Tibial nerve (tissue), 4 donors: ENCODE results near the gene PLEKHM1. TPM values are rescaled to one million over a fixed set of nuclear protein-coding genes. Genes with fewer than 3 reads are reported as not detected.
A peak's percentile ranks its signal among the peaks of the same experiment; 100 is the strongest.

Experiments
- DNase-seq, 2 donors: peaks; one replicate each; pipeline ENCODE4 v3.0.0-alpha.2; 2019; ENCODE audit warnings: low spot score in 2 of 2
- H3K27ac ChIP-seq, 4 donors: fragments of 200-600 bp; sonication (generic) in 3 of 4; one replicate each; pipeline ENCODE4 v1.5.1; 2017 to 2019; ENCODE audit warnings: mild to moderate bottlenecking in 1 of 4
- H3K27me3 ChIP-seq, 2 donors: fragments of 200-600 bp; sonication (generic) in 1 of 2; one replicate each; pipeline versions ENCODE4 v1.5.1 to v1.6.0; 2017 to 2019
- H3K36me3 ChIP-seq, 3 donors: fragments of 200-600 bp; sonication (generic); one replicate each; pipeline ENCODE4 v1.5.1; 2018 to 2019
- H3K4me1 ChIP-seq, 4 donors: fragments of 200-600 bp; sonication (generic) in 3 of 4; one replicate each; pipeline ENCODE4 v1.5.1; 2017 to 2019
- H3K4me3 ChIP-seq, 4 donors: fragments of 200-600 bp; sonication (generic) in 3 of 4; one replicate each; pipeline ENCODE4 v1.5.1; 2017 to 2019; ENCODE audit warnings: mild to moderate bottlenecking in 1 of 4, moderate library complexity in 1 of 4
- H3K9me3 ChIP-seq, 4 donors: fragments of 200-600 bp; sonication (generic) in 3 of 4; one replicate each; pipeline ENCODE4 v1.5.1; 2017 to 2019
- CTCF ChIP-seq, 5 experiments: fragments of 200-600 bp in 3 of 5; fragments of 450-650 bp in 2 of 5; sonication (generic) in 3 of 5; IDR thresholded peaks; one replicate each; pipeline ENCODE4 v1.5.1; 2016 to 2019; ENCODE audit warnings: antibody characterized with exemption in 5 of 5, mild to moderate bottlenecking in 3 of 5, moderate library complexity in 2 of 5
- EP300 ChIP-seq, 2 donors: sonication (generic); formaldehyde crosslinking; IDR thresholded peaks; one replicate each; pipeline ENCODE4 v1.6.1; 2017; ENCODE audit warnings: antibody characterized with exemption in 2 of 2, mild to moderate bottlenecking in 1 of 2
- POLR2A ChIP-seq, 2 donors: fragments of 450-650 bp; IDR thresholded peaks; one replicate each; pipeline ENCODE4 v1.6.1; 2017; ENCODE audit warnings: antibody characterized with exemption in 2 of 2, mild to moderate bottlenecking in 2 of 2, moderate library complexity in 2 of 2
- WGBS, 2 donors: methylation state at CpG; one replicate each; pipeline ENCODE4 v1.1.5; 2018; 5-methylcytosine and 5-hydroxymethylcytosine counted together
- total RNA-seq, 4 donors: library from RNA; depleted of rRNA; stranded (reverse); fragments of >200 nt; gene quantifications; one replicate each; pipeline ENCODE4 v1.1.0, GENCODE V29; 2016

PLEKHM1 gene
- total RNA-seq, 4 donors from 2014 or later: 36.7 to 75.7 (median 67.3) TPM

DNA sequence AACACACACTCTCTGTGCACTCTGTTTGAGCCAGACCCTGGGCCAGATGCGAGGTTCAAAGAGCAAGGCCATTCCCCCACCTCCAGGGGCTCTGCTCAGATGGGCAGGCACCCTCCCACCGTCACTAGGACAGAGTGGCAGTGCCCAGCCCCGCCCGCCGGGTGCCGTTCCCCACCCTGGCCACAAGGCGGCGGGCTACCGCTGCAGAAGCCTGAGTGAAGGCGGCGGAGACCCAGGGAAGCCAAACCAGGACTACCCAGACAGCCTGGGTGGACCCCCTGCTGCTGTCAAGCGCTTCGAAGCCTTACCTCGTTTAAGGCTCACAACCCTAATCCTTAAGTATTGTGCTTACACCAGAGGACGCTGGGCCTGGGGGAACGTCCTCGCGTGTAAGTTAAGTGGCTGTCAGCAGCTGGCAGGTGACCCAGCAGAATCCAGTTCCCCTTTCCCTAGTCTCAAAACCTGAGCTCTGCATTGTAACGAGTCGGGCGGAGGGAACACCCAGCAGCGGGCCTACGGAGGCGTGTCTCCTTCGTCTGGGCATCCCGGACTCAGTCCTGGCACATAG is 62.4 kb downstream of the PLEKHM1 start:
- H3K27me3 ChIP-seq: peaks cover 0 to 47% of the 10 kb centered on the region in 2 donors
- no peak overlapping the region for H3K4me3 ChIP-seq
- no peaks in the 10 kb centered on the region for H3K9me3 ChIP-seq
- peak; percentile 49 to 55 for DNase-seq
- 7 to 11% methylated on average over 14 to 18 of the region's 26 CpGs for WGBS, 2 donors
- H3K27ac ChIP-seq: peak overlapping the region in 1 of 4 donors; percentile 11
- H3K36me3 ChIP-seq: no peaks in the 10 kb centered on the region
- no peak for TF ChIP-seq POLR2A (IDR thresholded peaks at IDR 0.05)
- peak; percentile 95 to 100 (median 98) for TF ChIP-seq CTCF (IDR thresholded peaks at IDR 0.05)
- peak in 1 of 2 donors; percentile 33 for TF ChIP-seq EP300 (IDR thresholded peaks at IDR 0.05)
- peaks cover 0 to 54% (median 27%) of the 10 kb centered on the region in 4 donors for H3K4me1 ChIP-seq

GRCh38 chr17:45427181-45427835 is 63.2 kb downstream of the PLEKHM1 start:
- Histone ChIP-seq H3K27me3 (peaks cover 0 to 38% of the 10 kb centered on the region in 2 donors), H3K9me3 (no peaks in the 10 kb centered on the region), H3K27ac (no peak overlapping the region), H3K4me1 (peaks cover 0 to 45% (median 21%) of the 10 kb centered on the region in 4 donors), H3K36me3 (no peaks in the 10 kb centered on the region), H3K4me3 (no peak overlapping the region)
- TF ChIP-seq EP300 (IDR thresholded peaks at IDR 0.05): no peak
- TF ChIP-seq POLR2A (IDR thresholded peaks at IDR 0.05): no peak
- no peak for TF ChIP-seq CTCF (IDR thresholded peaks at IDR 0.05)
- DNase-seq: no peak
- 74 to 84% methylated on average over 11 of the region's 11 CpGs for WGBS, 2 donors

GRCh38 chr17:45426561-45426960 is 64.0 kb downstream of the PLEKHM1 start:
- Histone ChIP-seq H3K27ac (no peak overlapping the region), H3K9me3 (no peaks in the 10 kb centered on the region), H3K4me3 (no peak overlapping the region), H3K27me3 (peaks cover 0 to 32% of the 10 kb centered on the region in 2 donors), H3K36me3 (no peaks in the 10 kb centered on the region), H3K4me1 (peaks cover 0 to 38% (median 14%) of the 10 kb centered on the region in 4 donors)
- no peak for DNase-seq
- no peak for TF ChIP-seq EP300 (IDR thresholded peaks at IDR 0.05)
- no peak for TF ChIP-seq CTCF (IDR thresholded peaks at IDR 0.05)
- 70 to 73% methylated on average over 7 of the region's 7 CpGs for WGBS, 2 donors

- Histone ChIP-seq H3K27me3 (peaks cover 0 to 26% of the 10 kb centered on the region in 2 donors), H3K36me3 (no peaks in the 10 kb centered on the region), H3K4me3 (no peak overlapping the region), H3K27ac (no peak overlapping the region), H3K9me3 (no peaks in the 10 kb centered on the region), H3K4me1 (peaks cover 0 to 32% (median 9%) of the 10 kb centered on the region in 4 donors)
- TF ChIP-seq EP300 (IDR thresholded peaks at IDR 0.05): no peak
- TF ChIP-seq CTCF (IDR thresholded peaks at IDR 0.05): no peak
- no peak for TF ChIP-seq POLR2A (IDR thresholded peaks at IDR 0.05)
- 93 to 100% methylated on average over 1 to 5 of the region's 6 CpGs for WGBS, 2 donors
- DNase-seq: no peak
These were observed 64.5 kb downstream of the PLEKHM1 start for GRCh38 chr17:45425984-45426413.
